ENCODE data around the gene KCNK7. TPM values are rescaled to one million over a fixed set of nuclear protein-coding genes. Genes with fewer than 3 reads are reported as not detected.

Gene KCNK7
- total RNA-seq, 1 experiment from 2014 or later = 0.61 TPM

GRCh38 chr11:65622011-65622410 is 26.4 kb upstream of the KCNK7 start:
- Histone ChIP-seq H3K79me2 (ENCODE audit: insufficient read depth, low read length) (peaks cover 21% of the 10 kb centered on the region), H3K27me3 (ENCODE audit: insufficient read depth, low read length) (no peaks in the 10 kb centered on the region), H3K9me2 (ENCODE audit: insufficient read depth) (no peaks in the 10 kb centered on the region), H4K20me1 (ENCODE audit: insufficient read depth) (no peaks in the 10 kb centered on the region), H3K4me2 (ENCODE audit: low read length) (no peak overlapping the region), H3K4me3 (replicated peaks in 1 of 2; ENCODE audit: low read depth in 1 of 2, low read length in 2 of 2) (no peak overlapping the region), H3K9me3 (ENCODE audit: control insufficient read depth in 1 of 2, insufficient read depth in 1 of 2, low read depth in 1 of 2, low read length in 2 of 2) (no peaks in the 10 kb centered on the region), H3K9ac (ENCODE audit: low read length) (no peak overlapping the region), H3K27ac (ENCODE audit: low read depth, low read length) (no peak overlapping the region), H3K4me1 (ENCODE audit: control insufficient read depth in 1 of 2, insufficient read depth in 2 of 2, low read length in 2 of 2) (peaks cover 3 to 4% of the 10 kb centered on the region in 2 experiments), H2AFZ (ENCODE audit: low read depth, low read length, poor library complexity, severe bottlenecking) (no peak overlapping the region), H3K36me3 (ENCODE audit: control insufficient read depth in 1 of 2, insufficient read depth in 2 of 2, low read length in 2 of 2) (peaks cover 22 to 32% of the 10 kb centered on the region in 2 experiments; a peak in 3 of 4 replicates)
- no peak for ATAC-seq
- DNase-seq (ENCODE audit: low read depth, low spot score) = no peak
- ChIA-PET CTCF (no interaction called here), RAD21 (ENCODE audit: low non-redundant PET in 1 of 2, low total read pairs in 2 of 2, uncharacterized antibody in 2 of 2, unreplicated experiment in 2 of 2) (no interaction called here), POLR2A (no interaction called here)
- no TSS peak for BruUV-seq (replicated peaks)
- intact Hi-C loops (cut with micrococcal nuclease) = no loop called here
- TF ChIP-seq EZH2 (IDR thresholded peaks at IDR 0.05) = no peak
- no peak for TF ChIP-seq EZH2phosphoT487 (IDR thresholded peaks at IDR 0.05; ENCODE audit: borderline replicate concordance)
- TF ChIP-seq ATF3 (IDR thresholded peaks at IDR 0.05) = no peak
- TF ChIP-seq CTCF (IDR thresholded peaks at IDR 0.05 in 2 of 3, conservative IDR thresholded peaks at IDR 0.05 in 1 of 3; ENCODE audit: borderline replicate concordance in 1 of 3, insufficient read depth in 1 of 3, low read depth in 2 of 3, low read length in 2 of 3) = no peak
- no peak for TF ChIP-seq CEBPB (IDR thresholded peaks at IDR 0.05; ENCODE audit: low read depth)
- TF ChIP-seq RAD21 (IDR thresholded peaks at IDR 0.05; ENCODE audit: low read depth) = no peak
- no peak for TF ChIP-seq ZBTB33 (IDR thresholded peaks at IDR 0.05; ENCODE audit: extremely low read depth, insufficient replicate concordance, low read length)
- no peak for TF ChIP-seq POLR2AphosphoS5 (IDR thresholded peaks at IDR 0.05; ENCODE audit: low read depth, low read length)
- TF ChIP-seq FOSL1 (IDR thresholded peaks at IDR 0.05; ENCODE audit: low read depth) = no peak
- no peak for TF ChIP-seq ELF1 (IDR thresholded peaks at IDR 0.05; ENCODE audit: borderline replicate concordance, low read depth)
- no peak for TF ChIP-seq TCF7L2 (IDR thresholded peaks at IDR 0.05; ENCODE audit: borderline replicate concordance, extremely low read depth, insufficient read depth, insufficient read length)
- TF ChIP-seq CBX3 (IDR thresholded peaks at IDR 0.05; ENCODE audit: low read depth) = no peak
- TF ChIP-seq SP1 (IDR thresholded peaks at IDR 0.05; ENCODE audit: low read depth) = no peak
- no peak for TF ChIP-seq YY1 (IDR thresholded peaks at IDR 0.05; ENCODE audit: extremely low read depth, insufficient replicate concordance, low read depth, low read length)
- no peak for TF ChIP-seq SRF (IDR thresholded peaks at IDR 0.05; ENCODE audit: low read depth)
- TF ChIP-seq REST (IDR thresholded peaks at IDR 0.05; ENCODE audit: low read depth) = no peak
- TF ChIP-seq SIN3A (IDR thresholded peaks at IDR 0.05; ENCODE audit: low read depth) = no peak
- no peak for TF ChIP-seq MAX (IDR thresholded peaks at IDR 0.05)
- no peak for TF ChIP-seq JUND (IDR thresholded peaks at IDR 0.05)
- no peak for TF ChIP-seq POLR2A (IDR thresholded peaks at IDR 0.05; ENCODE audit: borderline replicate concordance, extremely low read depth, insufficient read depth, insufficient read length)
